K562 (cell line): ENCODE results near the gene SYS1.

Source experiments
- ETV6 ChIP-seq, 3 experiments: fragments of 150-350 bp in 1 of 3; sonication (generic) in 1 of 3; formaldehyde crosslinking in 1 of 3; IDR thresholded peaks; 2 replicates each; pipeline versions ENCODE4 v1.6.1 to v1.8.0; 2014 to 2022; ENCODE audit warnings: borderline replicate concordance in 2 of 3, low read depth in 2 of 3, antibody characterized with exemption in 1 of 3, low read length in 1 of 3, mild to moderate bottlenecking in 1 of 3, missing genetic modification reagents in 1 of 3
- HNRNPK ChIP-seq: fragments of 200-400 bp; formaldehyde crosslinking; IDR thresholded peaks from one replicate; pipeline ENCODE4 v1.6.1; 2018; ENCODE audit warnings: mild to moderate bottlenecking, low read depth, low read length; ENCODE audit not compliant: poor library complexity, severe bottlenecking
- NBN ChIP-seq: fragments of 450-650 bp; IDR thresholded peaks from 2 replicates; pipeline ENCODE4 v1.6.1; 2016; ENCODE audit warnings: low read depth, mild to moderate bottlenecking
- SIRT6 ChIP-seq: IDR thresholded peaks from one replicate; pipeline ENCODE4 v1.6.1; 2012; ENCODE audit warnings: low read depth, mild to moderate bottlenecking, control low read depth, inconsistent platforms, low read length, moderate library complexity
- ZNF347 ChIP-seq: fragments of 450-650 bp; formaldehyde crosslinking; IDR thresholded peaks from 2 replicates; pipeline ENCODE4 v1.4.0; 2020; ENCODE audit warnings: low read depth, mild to moderate bottlenecking, moderate library complexity
- TF ChIP-seq, protein P1 (sequence below): fragments of 450-650 bp; IDR thresholded peaks from 2 replicates; pipeline ENCODE4 v1.6.1; 2016; ENCODE audit warnings: low read depth

DNA sequence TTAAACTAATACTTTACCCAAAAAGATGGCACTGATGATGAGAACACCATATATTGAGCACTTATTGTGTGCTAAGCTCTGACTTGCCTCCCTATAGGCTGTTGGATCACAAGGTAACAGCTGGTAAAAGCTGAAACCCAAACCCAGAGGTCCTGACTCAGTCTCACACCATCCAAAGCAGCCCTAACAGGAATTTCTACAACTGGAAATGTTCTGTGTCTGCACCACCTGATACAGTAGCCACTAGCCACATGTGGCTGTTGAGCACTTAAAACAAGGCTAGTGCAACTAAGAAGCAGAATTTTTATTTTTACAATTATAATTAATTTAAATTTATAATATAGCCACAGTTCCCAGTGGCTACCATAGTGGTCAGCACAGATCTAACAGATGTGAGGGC lies 39.2 kb upstream of the SYS1 start:
- TF ChIP-seq, protein P1, sequence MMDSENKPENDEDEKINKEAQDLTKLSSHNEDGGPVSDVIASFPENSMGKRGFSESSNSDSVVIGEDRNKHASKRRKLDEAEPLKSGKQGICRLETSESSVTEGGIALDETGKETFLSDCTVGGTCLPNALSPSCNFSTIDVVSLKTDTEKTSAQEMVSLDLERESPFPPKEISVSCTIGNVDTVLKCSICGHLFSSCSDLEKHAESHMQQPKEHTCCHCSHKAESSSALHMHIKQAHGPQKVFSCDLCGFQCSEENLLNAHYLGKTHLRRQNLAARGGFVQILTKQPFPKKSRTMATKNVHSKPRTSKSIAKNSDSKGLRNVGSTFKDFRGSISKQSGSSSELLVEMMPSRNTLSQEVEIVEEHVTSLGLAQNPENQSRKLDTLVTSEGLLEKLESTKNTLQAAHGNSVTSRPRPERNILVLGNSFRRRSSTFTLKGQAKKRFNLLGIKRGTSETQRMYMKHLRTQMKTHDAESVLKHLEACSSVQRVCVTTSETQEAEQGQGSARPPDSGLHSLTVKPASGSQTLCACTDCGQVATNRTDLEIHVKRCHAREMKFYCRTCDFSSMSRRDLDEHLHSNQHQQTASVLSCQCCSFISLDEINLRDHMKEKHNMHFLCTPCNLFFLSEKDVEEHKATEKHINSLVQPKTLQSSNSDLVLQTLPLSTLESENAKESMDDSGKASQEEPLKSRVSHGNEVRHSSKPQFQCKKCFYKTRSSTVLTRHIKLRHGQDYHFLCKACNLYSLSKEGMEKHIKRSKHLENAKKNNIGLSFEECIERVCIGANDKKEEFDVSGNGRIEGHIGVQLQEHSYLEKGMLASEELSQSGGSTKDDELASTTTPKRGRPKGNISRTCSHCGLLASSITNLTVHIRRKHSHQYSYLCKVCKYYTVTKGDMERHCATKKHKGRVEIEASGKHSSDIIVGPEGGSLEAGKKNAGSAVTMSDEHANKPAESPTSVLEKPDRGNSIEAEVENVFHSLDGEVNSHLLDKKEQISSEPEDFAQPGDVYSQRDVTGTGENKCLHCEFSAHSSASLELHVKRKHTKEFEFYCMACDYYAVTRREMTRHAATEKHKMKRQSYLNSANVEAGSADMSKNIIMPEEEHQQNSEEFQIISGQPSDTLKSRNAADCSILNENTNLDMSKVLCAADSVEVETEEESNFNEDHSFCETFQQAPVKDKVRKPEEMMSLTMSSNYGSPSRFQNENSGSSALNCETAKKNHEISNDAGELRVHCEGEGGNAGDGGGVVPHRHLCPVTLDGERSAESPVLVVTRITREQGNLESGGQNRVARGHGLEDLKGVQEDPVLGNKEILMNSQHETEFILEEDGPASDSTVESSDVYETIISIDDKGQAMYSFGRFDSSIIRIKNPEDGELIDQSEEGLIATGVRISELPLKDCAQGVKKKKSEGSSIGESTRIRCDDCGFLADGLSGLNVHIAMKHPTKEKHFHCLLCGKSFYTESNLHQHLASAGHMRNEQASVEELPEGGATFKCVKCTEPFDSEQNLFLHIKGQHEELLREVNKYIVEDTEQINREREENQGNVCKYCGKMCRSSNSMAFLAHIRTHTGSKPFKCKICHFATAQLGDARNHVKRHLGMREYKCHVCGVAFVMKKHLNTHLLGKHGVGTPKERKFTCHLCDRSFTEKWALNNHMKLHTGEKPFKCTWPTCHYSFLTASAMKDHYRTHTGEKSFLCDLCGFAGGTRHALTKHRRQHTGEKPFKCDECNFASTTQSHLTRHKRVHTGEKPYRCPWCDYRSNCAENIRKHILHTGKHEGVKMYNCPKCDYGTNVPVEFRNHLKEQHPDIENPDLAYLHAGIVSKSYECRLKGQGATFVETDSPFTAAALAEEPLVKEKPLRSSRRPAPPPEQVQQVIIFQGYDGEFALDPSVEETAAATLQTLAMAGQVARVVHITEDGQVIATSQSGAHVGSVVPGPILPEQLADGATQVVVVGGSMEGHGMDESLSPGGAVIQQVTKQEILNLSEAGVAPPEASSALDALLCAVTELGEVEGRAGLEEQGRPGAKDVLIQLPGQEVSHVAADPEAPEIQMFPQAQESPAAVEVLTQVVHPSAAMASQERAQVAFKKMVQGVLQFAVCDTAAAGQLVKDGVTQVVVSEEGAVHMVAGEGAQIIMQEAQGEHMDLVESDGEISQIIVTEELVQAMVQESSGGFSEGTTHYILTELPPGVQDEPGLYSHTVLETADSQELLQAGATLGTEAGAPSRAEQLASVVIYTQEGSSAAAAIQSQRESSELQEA: no peak
- TF ChIP-seq SIRT6: no peak
- TF ChIP-seq ETV6 (IDR thresholded peaks at IDR 0.05; ENCODE audit: borderline replicate concordance in 1 of 2, low read depth in 2 of 2, low read length in 1 of 2): no peak
- TF ChIP-seq ETV6 (CRISPR knock-in tag; IDR thresholded peaks at IDR 0.05; ENCODE audit: borderline replicate concordance): no peak
- TF ChIP-seq ZNF347 (CRISPR knock-in tag): no peak
- no peak for TF ChIP-seq HNRNPK
- no peak for TF ChIP-seq NBN
